Testis (tissue), 2 donors: ENCODE measurements around the gene HYAL1.

Source experiments
- CTCF ChIP-seq, 3 experiments: fragments of 450-650 bp in 2 of 3; fragments of 200-600 bp in 1 of 3; sonication (generic) in 1 of 3; IDR thresholded peaks; one replicate each; pipeline ENCODE4 v1.5.1; 2016 to 2019; ENCODE audit warnings: antibody characterized with exemption in 3 of 3, mild to moderate bottlenecking in 2 of 3, moderate library complexity in 1 of 3
- POLR2A ChIP-seq: fragments of 450-650 bp; IDR thresholded peaks from one replicate; pipeline ENCODE4 v1.6.1; 2017; ENCODE audit warnings: antibody characterized with exemption, mild to moderate bottlenecking, moderate library complexity

DNA sequence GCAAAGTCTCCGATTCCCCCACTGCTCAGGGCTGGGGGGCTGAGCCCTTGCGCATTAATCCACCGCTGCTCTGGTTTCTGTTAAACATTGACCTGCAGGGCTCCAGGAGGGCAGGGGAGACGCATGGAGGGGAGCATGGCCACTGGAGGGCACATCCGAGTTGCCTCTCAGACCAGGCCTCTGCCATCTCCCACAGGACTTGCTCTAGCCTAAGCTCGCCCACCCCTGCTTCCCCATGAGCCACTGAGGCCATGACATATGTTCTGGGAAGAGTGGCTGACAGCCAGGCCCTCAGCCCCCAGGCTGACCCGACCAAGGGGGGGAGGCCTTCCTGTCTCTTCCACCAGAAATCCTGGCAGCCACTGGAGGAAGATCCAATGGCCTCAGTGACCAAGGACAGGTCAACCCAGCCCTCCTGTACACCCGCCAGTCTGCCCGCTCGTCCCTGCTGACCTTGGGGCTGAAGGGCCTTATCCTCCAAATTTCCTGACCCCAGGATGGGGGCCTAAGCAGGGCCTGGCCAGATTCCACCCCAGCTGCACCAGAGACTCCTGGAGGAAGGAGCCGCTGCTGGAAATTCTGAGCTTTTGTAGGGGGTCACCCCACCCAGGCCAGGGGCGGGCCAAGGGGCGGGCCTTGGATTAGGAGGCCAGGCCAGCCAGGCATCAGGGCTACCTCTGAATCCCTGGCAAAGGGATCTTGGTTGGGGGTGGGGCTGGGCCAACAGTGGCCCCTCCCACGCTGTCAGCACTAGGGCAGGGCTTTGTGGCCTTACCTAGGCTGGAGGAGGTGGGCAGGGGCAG is at the start of gene HYAL1:
- TF ChIP-seq CTCF (IDR thresholded peaks at IDR 0.05) = no peak
- TF ChIP-seq POLR2A = no peak
